ENCODE data around the gene CCDC188.

The CCDC188 gene

DNA sequence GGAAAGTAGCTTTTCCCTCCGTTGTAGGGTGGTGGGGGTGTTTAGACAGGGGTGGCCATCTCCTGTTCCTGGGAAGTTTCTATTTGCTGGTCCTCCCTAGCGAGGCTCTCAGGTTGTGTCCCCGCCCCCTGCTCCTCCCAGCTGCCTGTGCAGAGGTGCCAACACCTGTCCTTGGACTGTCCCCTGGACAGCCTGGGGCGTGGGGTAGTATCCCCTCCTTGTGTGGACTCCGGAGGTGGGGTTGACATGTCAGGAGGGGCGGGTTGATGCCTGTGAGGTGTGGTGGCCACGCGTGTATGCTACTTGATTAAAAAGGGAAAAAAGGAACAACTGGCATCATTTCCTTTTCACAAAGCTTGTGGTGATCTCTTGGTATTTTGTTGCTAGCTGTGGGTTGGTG, 49.2 kb downstream of the CCDC188 start:
- no peak for DNase-seq

DNA sequence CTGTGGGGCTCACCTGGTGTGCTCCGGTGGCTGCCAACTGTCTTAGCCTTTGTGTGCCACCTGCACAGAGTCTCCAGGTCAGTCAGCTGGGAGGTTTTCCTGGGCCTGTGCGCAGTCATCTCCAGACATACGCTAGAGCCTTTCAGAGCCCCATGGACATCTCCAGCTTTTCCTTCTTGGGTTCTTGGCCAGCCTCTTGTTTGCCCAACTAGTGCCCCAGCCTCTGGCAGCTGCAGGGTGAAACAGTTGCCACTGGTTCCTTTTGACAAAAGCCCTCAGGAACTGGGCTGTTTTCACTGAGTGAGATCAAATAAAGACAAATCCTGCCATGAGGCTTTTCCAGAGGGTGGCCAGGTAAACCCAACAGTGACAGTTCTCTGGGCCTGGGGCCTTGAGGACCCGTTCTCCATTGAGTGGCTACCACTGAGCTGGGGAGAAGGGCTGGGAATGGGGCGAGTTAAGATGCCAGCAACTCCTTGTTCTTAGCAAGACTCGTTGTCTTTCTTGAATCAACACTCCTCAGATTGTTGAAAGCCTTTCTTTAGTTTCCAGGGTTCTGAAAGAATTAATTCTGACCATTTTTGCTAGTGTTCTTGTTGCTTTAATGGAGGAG, 51.6 kb downstream of the CCDC188 start:
- no peak for DNase-seq

Measured in NCI-H526 treated with DMSO at 0.1 percent for 48 hours (cell line).